ENCODE results near the gene CHCHD6. TPM values are rescaled to one million over a fixed set of nuclear protein-coding genes. Genes with fewer than 3 reads are reported as not detected.

The CHCHD6 gene
- polyA plus RNA-seq, 1 donor from 2014 or later: 102 TPM

GRCh38 chr3:126908752-126909275 lies 204.8 kb downstream of the CHCHD6 start:
- Histone ChIP-seq H2AFZ (ENCODE audit: low read depth, low read length) (no peak overlapping the region), H3K4me2 (ENCODE audit: low read length) (no peak overlapping the region), H3K9me3 (ENCODE audit: low read length) (no peaks in the 10 kb centered on the region), H3K9ac (ENCODE audit: low read length) (no peak overlapping the region), H3K27ac (ENCODE audit: low read length) (no peak overlapping the region), H3K27me3 (ENCODE audit: insufficient read depth, low read depth, low read length) (no peaks in the 10 kb centered on the region), H3K79me2 (replicated peaks; ENCODE audit: insufficient read depth, low read length) (no peaks in the 10 kb centered on the region), H3K36me3 (ENCODE audit: insufficient read depth, low read length) (no peaks in the 10 kb centered on the region), H3F3A (ENCODE audit: insufficient read depth, low read length, poor library complexity, severe bottlenecking) (no peaks in the 10 kb centered on the region), H4K20me1 (ENCODE audit: insufficient read depth) (no peaks in the 10 kb centered on the region), H3K9me2 (ENCODE audit: insufficient read depth, low read length) (no peaks in the 10 kb centered on the region), H3K4me3 (ENCODE audit: low read length) (no peak overlapping the region)
- TF ChIP-seq POLR2AphosphoS5 (IDR thresholded peaks at IDR 0.05): no peak
- no peak for TF ChIP-seq TAF1 (IDR thresholded peaks at IDR 0.05; ENCODE audit: low read depth)
- TF ChIP-seq EP300 (conservative IDR thresholded peaks at IDR 0.05; ENCODE audit: poor library complexity, severe bottlenecking): no peak
- TF ChIP-seq CTCF (IDR thresholded peaks at IDR 0.05; ENCODE audit: poor library complexity, severe bottlenecking): no peak

GRCh38 chr3:126910231-126910630 lies 206.2 kb downstream of the CHCHD6 start:
- Histone ChIP-seq H3K4me2 (ENCODE audit: low read length) (no peak overlapping the region), H3K36me3 (ENCODE audit: insufficient read depth, low read length) (no peaks in the 10 kb centered on the region), H3K9ac (ENCODE audit: low read length) (no peak overlapping the region), H3K9me2 (ENCODE audit: insufficient read depth, low read length) (no peaks in the 10 kb centered on the region), H2AFZ (ENCODE audit: low read depth, low read length) (no peak overlapping the region), H3F3A (ENCODE audit: insufficient read depth, low read length, poor library complexity, severe bottlenecking) (no peaks in the 10 kb centered on the region), H3K79me2 (replicated peaks; ENCODE audit: insufficient read depth, low read length) (no peaks in the 10 kb centered on the region), H3K27ac (ENCODE audit: low read length) (no peak overlapping the region), H4K20me1 (ENCODE audit: insufficient read depth) (no peaks in the 10 kb centered on the region), H3K27me3 (ENCODE audit: insufficient read depth, low read depth, low read length) (no peaks in the 10 kb centered on the region), H3K4me3 (ENCODE audit: low read length) (no peak overlapping the region), H3K9me3 (ENCODE audit: low read length) (no peaks in the 10 kb centered on the region)
- TF ChIP-seq RAD21 (conservative IDR thresholded peaks at IDR 0.05) (no peak), EP300 (conservative IDR thresholded peaks at IDR 0.05; ENCODE audit: poor library complexity, severe bottlenecking) (no peak), TAF1 (IDR thresholded peaks at IDR 0.05; ENCODE audit: low read depth) (no peak), EZH2 (IDR thresholded peaks at IDR 0.05; ENCODE audit: borderline replicate concordance, insufficient read depth, low read length, poor library complexity, severe bottlenecking) (no peak), SMC3 (conservative IDR thresholded peaks at IDR 0.05; ENCODE audit: poor library complexity) (no peak), REST (IDR thresholded peaks at IDR 0.05; ENCODE audit: borderline replicate concordance) (no peak), CTCF (IDR thresholded peaks at IDR 0.05; ENCODE audit: poor library complexity, severe bottlenecking) (no peak)

Data from neural cell (in vitro differentiated cells).